ENCODE measurements around the gene CCL21. TPM values are rescaled to one million over a fixed set of nuclear protein-coding genes. Genes with fewer than 3 reads are reported as not detected.

Gene CCL21
- total and polyA plus RNA-seq, 2 of the 4 experiments (the other 2 are of a cell fraction) = not detected

DNA sequence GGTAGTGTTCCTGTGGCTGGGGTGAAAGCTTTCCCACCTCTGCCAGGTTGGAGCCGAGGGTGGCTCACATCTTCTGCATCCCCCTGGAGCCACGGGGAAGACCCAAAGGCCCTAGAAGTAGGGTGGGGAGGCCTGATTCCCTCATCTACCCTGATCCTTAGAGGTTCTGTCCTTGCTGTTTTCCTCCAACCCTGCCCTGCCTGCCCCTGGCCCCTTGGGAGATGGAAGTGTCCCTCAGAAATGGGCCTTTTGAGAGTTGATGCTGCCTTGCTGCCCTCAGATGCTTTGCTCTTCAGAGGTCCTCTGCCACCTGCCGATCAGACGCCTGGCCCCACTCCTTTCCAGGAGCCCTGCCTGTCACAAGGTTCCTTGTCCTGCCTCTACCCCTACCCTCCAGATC, 25.1 kb downstream of the CCL21 start:
- Histone ChIP-seq H2BK120ac (ENCODE audit: low read depth, low read length) (no peak overlapping the region), H3K9me3 (ENCODE audit: control insufficient read depth, insufficient read depth, low read length) (no peaks in the 10 kb centered on the region), H3K4me1 (ENCODE audit: control insufficient read depth, insufficient read depth, low read length) (no peaks in the 10 kb centered on the region; the same call in 1 of the 2 replicates), H3K4me3 (ENCODE audit: insufficient read depth, low read depth, low read length) (no peak overlapping the region), H4K8ac (ENCODE audit: low read depth in 2 of 2, low read length in 2 of 2) (no peak overlapping the region), H3K56ac (ENCODE audit: extremely low read depth, insufficient read depth, low read length) (no peak overlapping the region), H3K4ac (ENCODE audit: low read depth, low read length) (no peak overlapping the region), H3K36me3 (ENCODE audit: control insufficient read depth, insufficient read depth, low read length) (peaks cover 2% of the 10 kb centered on the region; the same call in 1 of the 2 replicates), H3K79me1 (ENCODE audit: low read depth in 1 of 2, low read length in 2 of 2) (no peaks in the 10 kb centered on the region; a peak in 1 of 4 replicates), H3K14ac (replicated peaks; ENCODE audit: low read depth, low read length) (no peak overlapping the region), H3K27ac (ENCODE audit: insufficient read depth, low read length) (no peak overlapping the region), H4K91ac (ENCODE audit: insufficient read depth, low read depth, low read length) (no peak overlapping the region), H4K5ac (ENCODE audit: low read depth, low read length) (no peak overlapping the region), H3K18ac (ENCODE audit: low read depth, low read length) (no peak overlapping the region), H3K27me3 (ENCODE audit: control insufficient read depth, insufficient read depth, low read length) (no peaks in the 10 kb centered on the region), H2BK15ac (ENCODE audit: low read depth, low read length) (no peak overlapping the region), H3K9ac (ENCODE audit: low read depth, low read length) (no peak overlapping the region), H2AK5ac (ENCODE audit: low read depth, low read length) (no peak overlapping the region), H2BK20ac (ENCODE audit: low read depth, low read length) (no peak overlapping the region), H3K9me1 (ENCODE audit: insufficient read depth, low read length) (peaks cover 7% of the 10 kb centered on the region; the same call in 1 of the 2 replicates), H3K4me2 (ENCODE audit: low read depth, low read length) (no peak overlapping the region), H4K20me1 (ENCODE audit: insufficient read depth, low read length) (no peaks in the 10 kb centered on the region; the same call in 1 of the 2 replicates), H3K23ac (ENCODE audit: low read depth, low read length) (no peak overlapping the region), H2BK5ac (ENCODE audit: low read depth, low read length, poor library complexity, severe bottlenecking) (no peak overlapping the region), H2AK9ac (replicated peaks; ENCODE audit: low read depth, low read length, poor library complexity) (no peak overlapping the region), H2AFZ (replicated peaks; ENCODE audit: low read length, poor library complexity) (no peak overlapping the region)
- dilution Hi-C loops (cut with HindIII; ENCODE audit: low sequenced_read_pairs, unreplicated experiment) (no loop called here), intact Hi-C loops (cut with micrococcal nuclease) (no loop called here), in situ Hi-C loops (cut with MboI; ENCODE audit: low sequenced_read_pairs) (no loop called here)
- no peak for TF ChIP-seq RFX5 (IDR thresholded peaks at IDR 0.05; ENCODE audit: low read depth, low read length)
- no peak for TF ChIP-seq FOS (IDR thresholded peaks at IDR 0.05; ENCODE audit: low read depth, low read length)
- TF ChIP-seq RAD21 (IDR thresholded peaks at IDR 0.05; ENCODE audit: low read length) = no peak
- TF ChIP-seq CHD1 (IDR thresholded peaks at IDR 0.05; ENCODE audit: low read depth, low read length) = no peak
- TF ChIP-seq BHLHE40 (IDR thresholded peaks at IDR 0.05; ENCODE audit: low read depth, low read length) = no peak
- no peak for TF ChIP-seq RCOR1 (IDR thresholded peaks at IDR 0.05; ENCODE audit: insufficient replicate concordance, low read length)
- TF ChIP-seq POLR2A (IDR thresholded peaks at IDR 0.05; ENCODE audit: low read depth, low read length) = no peak
- no peak for TF ChIP-seq NFE2L2 (IDR thresholded peaks at IDR 0.05; ENCODE audit: low read depth, low read length)
- ATAC-seq (ENCODE audit: low read depth) = no peak
- no TSS peak for BruUV-seq (replicated peaks)
- CTCF ChIA-PET = interaction anchor here (1.4 kb wide), 1 partner anchor 18 kb away, joined by 5 read pairs; no protein-coding TSS in a partner anchor
- no CpG with 5 or more reads among the region's 4 CpGs for WGBS, 2 experiments (ENCODE audit: extremely low coverage in 2 of 2, insufficient read length in 1 of 2)
- POLR2A ChIA-PET (ENCODE audit: unreplicated experiment) = no interaction called here
- DNase-seq = no peak

All from IMR-90 (cell line).